SK-N-SH treated with all-trans-retinoic acid at 6 μM for 48 hours (cell line): ENCODE results near the gene KHSRP.

Experiments
- ARNTL ChIP-seq: fragments of 450-650 bp; formaldehyde crosslinking; IDR thresholded peaks from 2 replicates; pipeline ENCODE4 v1.5.0; 2020; ENCODE audit warnings: low read depth, mild to moderate bottlenecking, moderate library complexity, borderline replicate concordance
- CREB5 ChIP-seq: fragments of 250-450 bp; sonication (Bioruptor Pico); IDR thresholded peaks from 2 replicates; pipeline ENCODE4 v1.5.1; 2020; ENCODE audit warnings: low read depth, mild to moderate bottlenecking, moderate library complexity
- ESRRG ChIP-seq: fragments of 250-450 bp; sonication (Bioruptor Pico); IDR thresholded peaks from 2 replicates; pipeline ENCODE4 v1.6.1; 2021; ENCODE audit warnings: mild to moderate bottlenecking
- ISL1 ChIP-seq: fragments of 250-450 bp; sonication (Bioruptor Pico); IDR thresholded peaks from 2 replicates; pipeline ENCODE4 v2.1.2; 2022; ENCODE audit warnings: mild to moderate bottlenecking, moderate library complexity
- OSR1 ChIP-seq: fragments of 250-450 bp; sonication (Bioruptor Pico); IDR thresholded peaks from 2 replicates; pipeline ENCODE4 v1.8.0; 2022; ENCODE audit warnings: moderate library complexity, mild to moderate bottlenecking, inconsistent platforms
- POU6F1 ChIP-seq: fragments of 250-450 bp; sonication (Bioruptor Pico); IDR thresholded peaks from 2 replicates; pipeline ENCODE4 v1.8.0; 2021; ENCODE audit warnings: low read depth, mild to moderate bottlenecking, moderate library complexity, borderline replicate concordance
- PPARA ChIP-seq: fragments of 250-450 bp; sonication (Bioruptor Pico); IDR thresholded peaks from 2 replicates; pipeline ENCODE4 v1.5.0; 2020; ENCODE audit warnings: mild to moderate bottlenecking, borderline replicate concordance
- RARB ChIP-seq: fragments of 250-450 bp; sonication (Bioruptor Pico); IDR thresholded peaks from 2 replicates; pipeline ENCODE4 v1.8.0; 2021; ENCODE audit warnings: mild to moderate bottlenecking, moderate library complexity

GRCh38 chr19:6364353-6364752 is 60.3 kb downstream of the KHSRP start:
- TF ChIP-seq ARNTL (CRISPR knock-in tag) (no peak), ESRRG (no peak), PPARA (CRISPR knock-in tag) (no peak), RARB (no peak), CREB5 (CRISPR knock-in tag) (no peak), POU6F1 (CRISPR knock-in tag) (no peak), OSR1 (no peak), ISL1 (CRISPR knock-in tag) (no peak)
